GM11168 (cell line): Measurements from ENCODE around the gene PRSS1.
"Not testable (repeated sequence)": the region's sequence is repeated elsewhere in the genome, so short reads cannot be mapped to it uniquely, and the experiment has no call there.

Experiments used
- in situ Hi-C: fragments of 300-500 bp; cut with MboI; formaldehyde crosslinking; loops from one replicate; pipeline ENCODE4 v1.12.0; 2022; ENCODE audit warnings: low sequenced_read_pairs; ENCODE audit not compliant: unreplicated experiment

Gene PRSS1

GRCh38 chr7:142749218-142749993 lies at the start of gene PRSS1:
Gene PRSS1 (plus strand): TSS chr7:142749472. CDS start chr7:142749485, 13 bp downstream.
- in situ Hi-C loops = no loop called here

- in situ Hi-C loops = not testable (repeated sequence)
Measured at GRCh38 chr7:142700935-142701334, 48.3 kb upstream of the PRSS1 start.

- in situ Hi-C loops = no loop called here
Measured at GRCh38 chr7:142703655-142704305, 45.5 kb upstream of the PRSS1 start.

- in situ Hi-C loops = not testable (repeated sequence)
Measured at GRCh38 chr7:142708726-142709125, 40.5 kb upstream of the PRSS1 start.

GRCh38 chr7:142709921-142710320 lies 39.4 kb upstream of the PRSS1 start:
- in situ Hi-C loops = no loop called here

- in situ Hi-C loops = no loop called here
Measured at GRCh38 chr7:142711196-142711595, 38.1 kb upstream of the PRSS1 start.

GRCh38 chr7:142711746-142712616 lies 37.3 kb upstream of the PRSS1 start:
- in situ Hi-C loops = no loop called here

GRCh38 chr7:142712617-142712957 lies 36.7 kb upstream of the PRSS1 start:
- in situ Hi-C loops = no loop called here

- in situ Hi-C loops = no loop called here
Measured at GRCh38 chr7:142714375-142714774, 34.9 kb upstream of the PRSS1 start.

- in situ Hi-C loops = no loop called here
Measured at GRCh38 chr7:142716596-142716995, 32.7 kb upstream of the PRSS1 start.

- in situ Hi-C loops = no loop called here
Measured at GRCh38 chr7:142717453-142717852, 31.8 kb upstream of the PRSS1 start.

GRCh38 chr7:142718313-142718712 lies 31.0 kb upstream of the PRSS1 start:
- in situ Hi-C loops = no loop called here

GRCh38 chr7:142720172-142720773 lies 29.0 kb upstream of the PRSS1 start:
- in situ Hi-C loops = no loop called here

GRCh38 chr7:142720986-142721385 lies 28.3 kb upstream of the PRSS1 start:
- in situ Hi-C loops = no loop called here

- in situ Hi-C loops = no loop called here
Measured at GRCh38 chr7:142722248-142722794, 27.0 kb upstream of the PRSS1 start.

- in situ Hi-C loops = no loop called here
Measured at GRCh38 chr7:142733271-142733670, 16.0 kb upstream of the PRSS1 start.

GRCh38 chr7:142739923-142740492 lies 9.3 kb upstream of the PRSS1 start:
- in situ Hi-C loops = no loop called here

GRCh38 chr7:142740786-142741185 lies 8.5 kb upstream of the PRSS1 start:
- in situ Hi-C loops = no loop called here

GRCh38 chr7:142741932-142742331 lies 7.3 kb upstream of the PRSS1 start:
- in situ Hi-C loops = not testable (repeated sequence)

GRCh38 chr7:142745091-142745635 lies 4.1 kb upstream of the PRSS1 start:
- in situ Hi-C loops = no loop called here
